Ascending aorta (tissue), 2 donors: ENCODE data around the gene RASD2. TPM values are rescaled to one million over a fixed set of nuclear protein-coding genes. Genes with fewer than 3 reads are reported as not detected.

Experiments used
- DNase-seq, 2 donors: peaks; one replicate each; pipeline ENCODE4 v3.0.0-alpha.2; 2019; ENCODE audit warnings: low spot score in 2 of 2
- H3K27ac ChIP-seq, 2 donors: fragments of 200-600 bp; sonication (generic); one replicate each; pipeline ENCODE4 v1.5.1; 2016 to 2017; ENCODE audit warnings: mild to moderate bottlenecking in 1 of 2
- H3K27me3 ChIP-seq: fragments of 200-600 bp; sonication (generic); one replicate; pipeline ENCODE4 v1.5.1; 2017
- H3K36me3 ChIP-seq, 2 donors: fragments of 200-600 bp; sonication (generic); one replicate each; pipeline ENCODE4 v1.5.1; 2016
- H3K4me1 ChIP-seq, 2 donors: fragments of 200-600 bp; sonication (generic); one replicate each; pipeline ENCODE4 v1.5.1; 2016 to 2017; ENCODE audit warnings: mild to moderate bottlenecking in 1 of 2
- H3K4me3 ChIP-seq, 2 donors: fragments of 200-600 bp; sonication (generic); one replicate each; pipeline ENCODE4 v1.5.1; 2016 to 2017; ENCODE audit warnings: mild to moderate bottlenecking in 1 of 2
- H3K9me3 ChIP-seq, 2 donors: fragments of 200-600 bp; sonication (generic); one replicate each; pipeline ENCODE4 v1.5.1; 2016
- intact Hi-C: fragments of 100-400 bp; cut with DNase I; formaldehyde crosslinking; loops from one replicate; pipeline ENCODE4 v1.15.1; 2023
- total RNA-seq: library from RNA; depleted of rRNA; stranded (reverse); fragments of >200 nt; gene quantifications from one replicate; pipeline ENCODE4 v1.1.0, GENCODE V29; 2016
- TF ChIP-seq, protein P1 (sequence below), 3 experiments: fragments of 200-600 bp in 2 of 3; fragments of 450-650 bp in 1 of 3; sonication (generic) in 2 of 3; IDR thresholded peaks; one replicate each; pipeline ENCODE4 v1.5.1; 2016 to 2019; ENCODE audit warnings: antibody characterized with exemption in 3 of 3, mild to moderate bottlenecking in 1 of 3, moderate library complexity in 1 of 3

RASD2 gene
- total RNA-seq, 1 donor from 2014 or later: 6.6 TPM

DNA sequence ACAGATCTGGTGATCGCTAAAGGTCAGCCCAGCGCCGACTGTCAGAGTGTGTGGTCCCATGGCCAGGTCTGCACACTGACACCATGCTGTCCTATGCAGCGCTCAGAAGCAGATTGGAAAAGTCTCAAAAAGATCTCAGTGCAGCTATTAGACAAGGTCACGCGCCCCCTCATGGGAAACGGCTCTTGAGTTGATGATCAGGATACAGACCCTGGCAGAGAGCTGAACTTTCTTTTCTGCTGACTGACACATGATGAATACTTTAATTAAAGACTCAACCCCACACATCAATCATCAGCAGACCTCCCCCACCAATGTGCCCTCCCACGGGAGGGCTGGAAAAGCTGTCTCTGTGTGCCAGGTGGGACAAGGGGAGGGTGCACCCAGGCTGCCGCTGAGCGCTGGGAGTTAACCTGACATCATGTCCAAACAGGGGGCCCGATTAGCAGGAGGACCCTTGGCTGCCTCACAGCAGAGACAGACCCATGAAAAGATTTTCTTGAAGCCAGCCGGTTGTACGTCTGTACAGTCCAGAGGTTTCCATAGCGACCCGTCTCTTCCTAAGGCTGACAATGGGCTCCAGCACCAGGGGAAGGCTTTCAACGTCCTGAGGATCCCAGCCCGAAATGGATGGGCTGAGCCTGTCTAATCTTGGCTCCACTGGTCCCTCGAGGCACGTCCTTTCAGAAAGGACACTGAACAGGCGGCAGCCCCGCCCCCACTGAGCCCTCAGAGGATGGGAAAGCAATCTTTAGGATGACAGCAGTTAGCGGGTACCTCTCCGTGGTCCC, 26.9 kb downstream of the RASD2 start:
- Histone ChIP-seq H3K27me3 (no peaks in the 10 kb centered on the region), H3K4me3 (no peak overlapping the region), H3K27ac (no peak overlapping the region), H3K4me1 (no peaks in the 10 kb centered on the region), H3K9me3 (no peaks in the 10 kb centered on the region), H3K36me3 (no peaks in the 10 kb centered on the region)
- TF ChIP-seq, protein P1, sequence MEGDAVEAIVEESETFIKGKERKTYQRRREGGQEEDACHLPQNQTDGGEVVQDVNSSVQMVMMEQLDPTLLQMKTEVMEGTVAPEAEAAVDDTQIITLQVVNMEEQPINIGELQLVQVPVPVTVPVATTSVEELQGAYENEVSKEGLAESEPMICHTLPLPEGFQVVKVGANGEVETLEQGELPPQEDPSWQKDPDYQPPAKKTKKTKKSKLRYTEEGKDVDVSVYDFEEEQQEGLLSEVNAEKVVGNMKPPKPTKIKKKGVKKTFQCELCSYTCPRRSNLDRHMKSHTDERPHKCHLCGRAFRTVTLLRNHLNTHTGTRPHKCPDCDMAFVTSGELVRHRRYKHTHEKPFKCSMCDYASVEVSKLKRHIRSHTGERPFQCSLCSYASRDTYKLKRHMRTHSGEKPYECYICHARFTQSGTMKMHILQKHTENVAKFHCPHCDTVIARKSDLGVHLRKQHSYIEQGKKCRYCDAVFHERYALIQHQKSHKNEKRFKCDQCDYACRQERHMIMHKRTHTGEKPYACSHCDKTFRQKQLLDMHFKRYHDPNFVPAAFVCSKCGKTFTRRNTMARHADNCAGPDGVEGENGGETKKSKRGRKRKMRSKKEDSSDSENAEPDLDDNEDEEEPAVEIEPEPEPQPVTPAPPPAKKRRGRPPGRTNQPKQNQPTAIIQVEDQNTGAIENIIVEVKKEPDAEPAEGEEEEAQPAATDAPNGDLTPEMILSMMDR (IDR thresholded peaks at IDR 0.05): no peak
- DNase-seq: no peak
- intact Hi-C loops: no loop called here

DNA sequence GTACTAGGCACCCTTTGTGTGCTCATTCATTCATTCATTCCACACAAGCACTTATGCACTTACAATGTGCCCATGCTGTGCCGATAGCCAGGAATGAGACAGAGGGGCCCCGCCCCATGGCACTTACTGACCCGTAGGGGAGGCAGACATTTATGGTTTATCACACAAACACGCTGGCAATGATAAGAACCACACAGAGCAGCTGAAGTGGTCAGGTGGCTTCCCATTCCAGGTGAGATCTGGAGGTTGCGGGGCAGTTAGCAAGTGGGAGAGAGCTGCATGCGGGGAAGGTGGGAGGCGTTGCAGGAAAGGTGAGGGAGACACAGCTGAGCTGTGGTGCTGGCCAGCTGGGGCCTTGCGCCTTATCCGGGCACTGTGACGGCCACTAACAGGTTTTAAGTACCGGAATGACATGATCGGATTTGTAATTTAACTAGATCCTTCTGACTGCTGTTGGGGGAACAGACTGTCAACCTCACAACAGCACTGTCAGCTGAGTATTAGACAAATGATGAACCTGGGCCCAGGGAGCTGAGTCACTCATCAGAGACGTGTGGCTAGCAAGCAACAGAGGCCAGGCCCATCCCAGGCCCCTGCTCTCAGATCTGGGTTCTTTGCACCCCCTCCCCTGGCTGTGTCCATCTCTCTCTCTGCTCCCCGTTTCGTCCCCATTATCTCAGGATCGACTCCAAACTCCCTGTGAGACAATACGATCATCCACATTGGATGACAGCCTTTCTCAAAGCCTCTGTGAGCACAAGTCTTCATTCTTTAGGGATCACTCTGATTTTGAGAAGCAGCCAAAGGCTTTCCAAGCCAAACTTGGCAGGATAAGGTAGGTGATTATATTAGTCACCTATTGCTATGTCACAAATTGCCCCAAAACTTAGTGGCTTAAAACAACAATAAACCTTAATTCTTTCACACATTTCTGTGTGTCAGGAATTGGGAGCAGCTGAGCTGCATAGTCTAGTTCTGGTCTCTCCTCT, 28.4 kb downstream of the RASD2 start:
- no peaks in the 10 kb centered on the region for H3K27me3 ChIP-seq
- no peaks in the 10 kb centered on the region for H3K36me3 ChIP-seq
- DNase-seq: no peak
- H3K4me1 ChIP-seq: no peaks in the 10 kb centered on the region
- H3K4me3 ChIP-seq: no peak overlapping the region
- H3K27ac ChIP-seq: no peak overlapping the region
- TF ChIP-seq, protein P1 (IDR thresholded peaks at IDR 0.05): no peak
- H3K9me3 ChIP-seq: no peaks in the 10 kb centered on the region
- intact Hi-C loops: no loop called here

GRCh38 chr22:35569916-35570315, 29.3 kb downstream of the RASD2 start:
- intact Hi-C loops: no loop called here
- H3K4me1 ChIP-seq: no peaks in the 10 kb centered on the region
- H3K9me3 ChIP-seq: no peaks in the 10 kb centered on the region
- H3K36me3 ChIP-seq: no peaks in the 10 kb centered on the region
- H3K27ac ChIP-seq: no peak overlapping the region
- DNase-seq: no peak
- no peak overlapping the region for H3K4me3 ChIP-seq
- no peaks in the 10 kb centered on the region for H3K27me3 ChIP-seq
- TF ChIP-seq, protein P1 (IDR thresholded peaks at IDR 0.05): no peak

DNA sequence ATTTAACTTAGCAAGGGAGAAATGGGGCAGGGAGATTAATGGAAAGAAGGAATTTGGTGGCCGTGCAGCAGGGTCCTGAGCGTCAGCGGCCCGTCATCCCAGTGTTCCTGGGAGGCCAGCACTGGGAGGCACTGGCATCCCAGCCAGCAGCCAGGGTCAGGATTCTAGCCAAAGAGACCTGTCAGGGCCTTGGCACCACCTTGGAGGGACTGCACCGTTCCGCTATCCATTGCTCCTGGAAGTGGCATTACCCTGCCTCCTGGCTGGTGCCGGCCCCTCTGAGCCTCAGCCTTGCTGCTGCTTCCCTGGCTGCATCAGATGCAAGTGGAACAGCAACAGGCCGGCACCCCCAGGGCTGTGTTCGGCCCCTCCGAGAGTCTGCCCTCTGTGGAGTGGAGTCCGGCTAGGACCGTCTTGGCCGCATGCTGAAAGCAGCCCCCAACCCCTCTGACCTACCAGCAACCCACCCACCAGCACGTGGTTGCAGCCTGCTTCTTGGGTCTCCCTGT, 30.1 kb downstream of the RASD2 start:
- intact Hi-C loops: no loop called here
- Histone ChIP-seq H3K4me3 (no peak overlapping the region), H3K27ac (no peak overlapping the region), H3K4me1 (no peaks in the 10 kb centered on the region), H3K27me3 (no peaks in the 10 kb centered on the region), H3K9me3 (no peaks in the 10 kb centered on the region), H3K36me3 (no peaks in the 10 kb centered on the region)
- DNase-seq: no peak
- TF ChIP-seq, protein P1 (IDR thresholded peaks at IDR 0.05): no peak

DNA sequence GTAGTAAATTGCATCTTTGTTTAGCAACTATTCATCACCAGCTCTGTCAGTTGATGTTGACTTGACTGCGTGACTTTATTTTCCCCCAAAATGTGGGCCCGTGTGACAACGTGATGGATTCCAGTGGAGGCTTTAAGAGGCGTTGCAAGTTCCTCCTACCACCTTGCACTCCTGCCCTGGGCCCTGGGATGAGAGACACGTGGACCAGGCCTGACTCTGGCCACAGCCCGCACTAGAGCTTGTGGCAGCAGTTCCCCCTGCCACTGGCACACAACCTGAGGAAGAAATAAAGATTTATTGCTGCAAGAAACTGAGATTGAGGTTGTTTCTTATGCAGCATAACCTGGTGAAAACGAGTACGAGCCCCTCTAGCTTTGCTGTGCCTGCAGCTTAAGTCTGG, 31.9 kb downstream of the RASD2 start:
- Histone ChIP-seq H3K4me1 (no peaks in the 10 kb centered on the region), H3K27ac (no peak overlapping the region), H3K4me3 (no peak overlapping the region), H3K9me3 (no peaks in the 10 kb centered on the region), H3K36me3 (no peaks in the 10 kb centered on the region), H3K27me3 (no peaks in the 10 kb centered on the region)
- TF ChIP-seq, protein P1 (IDR thresholded peaks at IDR 0.05): no peak
- intact Hi-C loops: no loop called here
- DNase-seq: no peak
